NK-92 (cell line): ENCODE results near the gene GOSR1.
"Not testable (repeated sequence)": the region's sequence is repeated elsewhere in the genome, so short reads cannot be mapped to it uniquely, and the experiment has no call there.

Experiments
- DNase-seq: peaks from one replicate; lab custom pipeline; 2025; ENCODE audit not compliant: unreplicated experiment; lab: John Stamatoyannopoulos, UW

Gene GOSR1

GRCh38 chr17:30560117-30561026, 83.2 kb downstream of the GOSR1 start:
- DNase-seq: not testable (repeated sequence)

DNA sequence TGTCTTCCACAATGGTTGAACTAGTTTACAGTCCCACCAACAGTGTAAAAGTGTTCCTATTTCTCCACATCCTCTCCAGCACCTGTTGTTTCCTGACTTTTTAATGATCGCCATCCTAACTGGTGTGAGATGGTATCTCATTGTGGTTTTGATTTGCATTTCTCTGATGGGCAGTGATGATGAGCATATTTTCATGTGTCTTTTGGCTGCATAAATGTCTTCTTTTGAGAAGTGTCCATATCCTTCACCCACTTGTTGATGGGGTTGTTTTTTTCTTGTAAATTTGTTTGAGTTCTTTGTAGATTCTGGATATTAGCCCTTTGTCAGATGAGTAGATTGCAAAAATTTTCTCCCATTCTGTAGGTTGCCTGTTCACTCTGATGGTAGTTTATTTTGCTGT, 84.6 kb downstream of the GOSR1 start:
- DNase-seq: not testable (repeated sequence)

GRCh38 chr17:30563131-30563904, 86.1 kb downstream of the GOSR1 start:
- DNase-seq: not testable (repeated sequence)

- not testable (repeated sequence) for DNase-seq
Measured at GRCh38 chr17:30563905-30564390, 86.7 kb downstream of the GOSR1 start.

DNA sequence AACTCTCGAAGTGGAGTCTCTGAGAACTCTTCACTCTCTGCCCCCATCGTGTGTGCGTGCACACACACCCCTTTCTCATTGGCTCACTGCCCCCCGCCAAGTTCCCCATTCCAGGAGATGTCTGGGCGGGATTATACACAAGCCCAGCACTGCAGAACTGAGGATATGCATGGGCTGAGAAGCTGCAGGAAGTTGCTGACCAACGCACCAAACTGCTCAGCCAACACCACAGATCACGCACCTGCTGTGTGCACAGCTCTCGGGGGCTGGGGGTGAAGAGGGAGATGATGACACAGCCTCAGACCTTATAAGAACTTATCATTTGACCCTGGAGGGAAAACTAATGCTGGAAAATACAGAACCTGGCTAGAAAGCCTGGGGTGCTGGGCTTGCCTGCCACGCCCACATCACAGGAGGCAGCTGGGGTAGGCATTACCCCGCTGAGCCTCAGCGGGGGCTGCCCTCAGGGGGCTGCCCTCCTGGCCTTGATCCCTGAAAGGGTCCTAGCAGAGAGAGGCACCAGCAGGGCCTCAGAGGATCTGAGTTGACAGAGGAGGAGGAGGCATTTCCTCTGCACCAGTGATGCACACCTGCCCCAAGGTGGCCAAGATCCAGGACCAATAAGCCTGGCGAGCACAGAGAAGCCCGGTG, 87.3 kb downstream of the GOSR1 start:
- DNase-seq: not testable (repeated sequence)

GRCh38 chr17:30565073-30565935, 88.1 kb downstream of the GOSR1 start:
- no peak for DNase-seq

- not testable (repeated sequence) for DNase-seq
Measured at GRCh38 chr17:30566104-30566503, 88.9 kb downstream of the GOSR1 start.

DNA sequence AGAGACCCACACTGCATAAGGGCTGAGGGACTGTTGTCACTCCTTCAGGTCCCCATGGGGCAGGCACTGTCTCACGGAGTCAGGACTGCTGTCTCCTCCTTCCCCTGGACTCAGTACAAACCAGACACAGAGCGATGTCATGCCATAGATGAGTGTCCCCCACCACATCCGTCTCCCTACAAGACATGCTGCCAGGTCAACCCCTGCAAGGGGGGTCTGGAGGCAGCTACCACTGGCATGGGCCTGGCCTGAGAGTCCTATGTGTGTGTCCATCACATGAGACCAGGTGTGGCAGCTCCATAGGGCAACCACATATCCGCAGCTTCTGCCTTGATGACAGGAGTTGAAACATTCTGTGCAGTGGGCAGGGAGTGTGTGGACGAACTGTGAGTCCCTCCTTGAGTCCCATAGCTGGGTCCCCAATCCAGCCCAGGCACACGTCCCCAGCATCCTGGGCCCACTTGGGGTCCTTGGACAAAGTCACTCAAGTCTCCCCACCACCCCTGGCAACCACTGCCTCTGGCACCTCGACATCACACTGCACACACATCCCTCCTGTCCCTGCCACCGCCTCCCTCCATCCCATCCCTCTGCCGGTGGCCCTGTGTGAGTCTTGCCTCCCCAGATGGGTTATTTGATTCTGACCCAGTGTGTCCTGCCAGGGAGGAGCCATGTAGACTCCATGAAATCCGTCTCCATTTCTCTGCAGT, 89.5 kb downstream of the GOSR1 start:
- DNase-seq: not testable (repeated sequence)

GRCh38 chr17:30567231-30568116, 90.3 kb downstream of the GOSR1 start:
- DNase-seq: no peak

DNA sequence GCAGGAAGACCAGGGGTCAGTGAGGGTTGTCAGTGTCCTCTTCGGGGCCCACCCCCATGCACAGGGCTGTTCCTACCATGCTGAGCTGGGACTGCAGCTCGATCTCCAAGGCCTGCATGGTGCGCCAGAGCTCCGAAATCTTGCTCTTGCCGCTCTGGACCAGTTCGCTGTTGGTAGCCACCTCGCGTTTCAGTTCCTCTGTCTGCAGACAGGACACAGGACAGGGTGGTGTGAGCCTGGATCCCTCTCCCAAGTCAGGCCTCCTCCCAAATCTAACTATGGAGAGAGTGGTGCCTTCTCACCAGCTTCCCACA, 90.9 kb downstream of the GOSR1 start:
- no peak for DNase-seq

DNA sequence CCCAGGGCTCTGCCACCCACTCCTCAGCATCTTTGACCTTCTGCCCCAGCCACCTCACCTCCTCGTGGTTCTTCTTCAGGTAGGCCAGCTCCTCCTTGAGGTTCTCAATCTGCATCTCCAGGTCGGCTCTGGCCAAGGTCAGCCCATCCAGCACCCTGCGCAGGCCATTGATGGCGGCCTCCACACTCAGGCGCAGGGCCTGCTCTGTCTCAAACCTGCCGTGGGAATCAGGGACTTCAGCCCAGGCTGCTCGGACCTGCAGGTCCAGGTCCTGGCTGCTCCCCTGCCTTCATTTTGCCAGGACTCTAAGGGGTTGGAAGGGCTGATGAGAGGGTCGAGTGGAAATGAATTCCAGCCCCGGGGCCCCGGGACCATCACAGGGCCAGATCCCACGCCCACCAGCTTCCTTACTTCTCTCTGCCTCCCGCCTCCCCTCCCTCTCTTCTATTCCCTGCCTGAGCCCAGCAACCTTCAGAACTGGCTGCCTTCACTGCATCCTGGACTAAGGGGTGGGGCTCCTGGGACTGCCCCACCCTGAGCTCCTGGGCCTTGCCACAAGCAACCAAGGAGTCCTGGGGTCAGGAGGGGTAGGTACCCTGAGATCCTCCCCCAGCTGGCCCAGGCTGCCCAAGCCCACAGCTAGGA, 92.4 kb downstream of the GOSR1 start:
- DNase-seq: not testable (repeated sequence)

DNA sequence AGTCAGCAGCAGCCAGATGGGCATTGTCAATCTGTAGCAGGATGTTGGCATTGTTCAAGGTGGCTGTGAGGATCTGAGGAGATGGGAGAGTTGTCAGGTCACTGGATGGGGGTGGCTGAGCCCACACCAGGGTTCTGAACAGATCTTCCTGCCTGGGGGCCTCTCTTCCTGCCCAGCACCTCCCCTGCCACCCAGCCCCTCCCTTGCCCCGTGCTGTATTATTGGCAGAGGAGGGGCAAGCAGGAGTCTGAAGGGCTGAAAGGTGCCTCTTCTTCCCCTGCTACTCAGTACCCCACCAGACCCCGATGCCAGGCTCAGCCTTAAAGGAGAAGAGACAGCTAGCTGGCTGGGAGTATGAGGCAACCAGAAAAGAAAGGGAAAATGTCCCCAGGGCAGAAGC, 93.0 kb downstream of the GOSR1 start:
- no peak for DNase-seq

DNA sequence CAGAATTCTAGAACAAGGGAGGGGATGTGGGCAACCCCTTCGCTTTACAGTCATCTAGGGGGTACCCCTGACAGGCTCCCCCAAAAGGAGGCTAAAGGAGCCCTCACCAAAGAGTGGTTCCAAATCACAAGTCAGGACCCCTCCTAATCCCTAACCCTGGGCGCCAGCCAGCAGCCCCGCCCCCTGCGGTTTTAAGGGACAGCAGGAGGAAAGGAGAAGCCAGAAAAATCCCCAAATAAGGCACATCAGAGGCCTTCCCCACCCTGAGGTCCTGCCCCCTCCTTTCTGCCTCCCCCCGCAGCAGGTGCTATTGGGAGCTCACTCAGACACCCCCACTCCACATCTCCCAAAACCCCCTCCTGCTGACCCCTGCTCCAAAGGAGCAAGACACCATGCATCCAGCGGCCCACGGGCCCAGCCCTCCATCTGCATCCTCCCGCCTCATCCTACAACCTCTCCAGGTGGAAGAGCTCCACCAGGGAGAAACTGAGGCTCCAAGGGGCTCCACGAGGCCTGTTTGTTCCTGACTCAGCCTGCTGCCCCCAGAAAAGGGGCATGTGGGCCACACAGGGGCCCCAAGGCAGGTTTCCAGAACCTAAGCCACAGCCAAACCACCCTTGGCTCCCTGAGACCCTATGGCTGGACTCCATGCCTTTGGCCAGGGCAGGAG, 93.5 kb downstream of the GOSR1 start:
- no peak for DNase-seq

DNA sequence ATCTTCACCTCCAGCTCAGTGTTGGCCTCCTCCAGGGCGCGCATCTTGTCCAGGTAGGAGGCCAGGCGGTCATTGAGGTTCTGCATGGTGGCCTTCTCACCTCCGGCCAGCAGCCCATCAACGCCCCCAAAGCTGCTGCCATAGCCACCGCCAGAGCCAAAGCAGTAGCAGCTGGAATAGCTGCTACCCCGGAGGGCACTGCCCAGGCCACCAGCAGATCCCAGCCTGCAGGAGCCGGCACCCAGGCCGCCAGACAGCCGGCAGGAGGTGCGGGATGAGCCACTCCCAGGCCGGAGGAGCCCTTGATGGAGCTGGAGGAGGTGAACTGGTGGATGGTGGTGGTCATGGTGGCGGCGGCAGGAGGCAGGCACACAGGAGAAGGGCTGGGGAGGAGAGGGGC, 94.2 kb downstream of the GOSR1 start:
- not testable (repeated sequence) for DNase-seq

DNA sequence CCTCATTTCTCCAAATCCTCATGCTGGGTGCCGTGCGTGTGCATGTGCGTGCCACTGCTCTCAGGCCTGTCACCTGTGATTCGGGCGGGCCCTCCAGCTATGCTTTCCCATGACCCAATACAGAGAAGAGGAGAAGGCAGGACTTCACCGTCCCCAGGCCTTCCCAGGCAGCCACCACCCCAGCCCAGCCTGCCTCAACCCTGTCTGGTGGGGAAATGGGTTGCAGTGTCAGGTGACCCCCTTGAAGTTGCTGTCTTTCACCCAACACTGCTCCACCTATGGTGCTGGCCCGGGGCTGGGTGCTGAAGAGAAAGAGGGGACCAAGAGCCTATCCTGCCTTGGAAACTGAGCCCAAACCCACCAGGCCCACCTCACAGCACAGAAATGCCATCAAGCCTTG, 94.7 kb downstream of the GOSR1 start:
- DNase-seq: no peak

GRCh38 chr17:30572651-30573554, 95.7 kb downstream of the GOSR1 start:
- DNase-seq: not testable (repeated sequence)
